Endothelial cell of umbilical vein (primary cell): Measurements from ENCODE around the gene ADPRH. TPM values are rescaled to one million over a fixed set of nuclear protein-coding genes. Genes with fewer than 3 reads are reported as not detected.

Source experiments
- BruUV-seq: library from RNA; stranded (reverse); fragments of 400-500 nt; replicated peaks from 2 replicates; lab custom pipeline; 2021; lab: Mats Ljungman, UMichigan
- CTCF ChIA-PET: fragments of 300-600, 350-600 bp; sonication (Branson Sonifier 250); formaldehyde crosslinking; loops from one replicate; lab custom pipeline; 2021; ENCODE audit warnings: antibody characterized with exemption, inconsistent platforms; lab: Charles Lee
- POLR2A ChIA-PET: fragments of 300-600, 350-600 bp; sonication (Branson Sonifier 250); formaldehyde crosslinking; loops from one replicate; lab custom pipeline; 2021; ENCODE audit warnings: antibody characterized with exemption, inconsistent platforms; lab: Charles Lee
- DNase-seq: peaks from one replicate; pipeline ENCODE4 v3.0.0-alpha.2; 2011; ENCODE audit warnings: low read depth, low spot score
- FAIRE-seq: peaks from 2 replicates; lab custom pipeline; 2011; peaks lifted over from hg19 to GRCh38; lab: Jason Lieb, UNC
- H2AFZ ChIP-seq: 2 replicates; pipeline ENCODE4 v1.6.0; 2012; ENCODE audit warnings: low read depth, low read length, control low read depth, inconsistent platforms
- H3K27ac ChIP-seq: 2 replicates; pipeline ENCODE4 v1.5.1; 2011; ENCODE audit warnings: low read depth, mild to moderate bottlenecking, control low read depth, low read length, moderate library complexity; ENCODE audit not compliant: insufficient read depth
- H3K27me3 ChIP-seq, 2 experiments: 2 replicates each; pipeline versions ENCODE4 v1.6.0 to v1.6.1; 2011; ENCODE audit warnings: low read length in 2 of 2, mixed read lengths in 1 of 2; ENCODE audit not compliant: control insufficient read depth in 2 of 2, insufficient read depth in 2 of 2
- H3K36me3 ChIP-seq, 2 experiments: 2 replicates in 1 of 2; 3 replicates in 1 of 2; pipeline ENCODE4 v1.5.1; 2011; ENCODE audit warnings: low read length in 2 of 2, mild to moderate bottlenecking in 1 of 2, moderate library complexity in 1 of 2; ENCODE audit not compliant: control insufficient read depth in 2 of 2, insufficient read depth in 2 of 2; ENCODE audit errors: extremely low read depth in 1 of 2
- H3K4me1 ChIP-seq: 3 replicates; pipeline ENCODE4 v1.5.1; 2011; ENCODE audit warnings: mild to moderate bottlenecking, low read length; ENCODE audit not compliant: control insufficient read depth, insufficient read depth; ENCODE audit errors: extremely low read depth
- H3K4me2 ChIP-seq: 2 replicates; pipeline ENCODE4 v1.6.1; 2011; ENCODE audit warnings: low read length, control low read depth, mixed read lengths; ENCODE audit not compliant: insufficient read depth
- H3K4me3 ChIP-seq, 3 experiments: fragments of 200-600 bp in 1 of 3; sonication (generic), shearing (Covaris generic) in 1 of 3; replicated peaks in 1 of 3; 2 replicates each; pipeline ENCODE4 v1.5.1; 2011 to 2016; ENCODE audit warnings: control low read depth in 3 of 3, low read length in 3 of 3, mild to moderate bottlenecking in 2 of 3, inconsistent platforms in 1 of 3, low read depth in 1 of 3, moderate library complexity in 1 of 3; ENCODE audit not compliant: insufficient read depth in 1 of 3
- H3K79me2 ChIP-seq: 2 replicates; pipeline ENCODE4 v1.6.0; 2012; ENCODE audit warnings: low read length, inconsistent platforms; ENCODE audit not compliant: control insufficient read depth, insufficient read depth
- H3K9ac ChIP-seq: replicated peaks from 2 replicates; pipeline ENCODE3; 2011; ENCODE audit warnings: low read length, control low read depth; ENCODE audit not compliant: insufficient read depth; ENCODE audit errors: extremely low read depth
- H3K9me1 ChIP-seq: replicated peaks from 3 replicates; pipeline ENCODE4 v1.6.0; 2011; ENCODE audit warnings: mild to moderate bottlenecking, low read length; ENCODE audit not compliant: control insufficient read depth, insufficient read depth; ENCODE audit errors: extremely low read depth
- H3K9me3 ChIP-seq: replicated peaks from 2 replicates; pipeline ENCODE4 v1.5.1; 2012; ENCODE audit warnings: low read length, inconsistent platforms; ENCODE audit not compliant: control insufficient read depth, insufficient read depth
- H4K20me1 ChIP-seq: replicated peaks from 2 replicates; pipeline ENCODE3; 2011; ENCODE audit warnings: mild to moderate bottlenecking, low read length; ENCODE audit not compliant: control insufficient read depth, insufficient read depth; ENCODE audit errors: extremely low read depth
- CTCF ChIP-seq, 2 donors: IDR thresholded peaks; 1 replicate in 1 of 2; 2 replicates in 1 of 2; pipeline ENCODE4 v1.5.1; 2011; ENCODE audit warnings: low read length in 2 of 2, mild to moderate bottlenecking in 2 of 2, moderate library complexity in 2 of 2, control low read depth in 1 of 2, inconsistent platforms in 1 of 2, low read depth in 1 of 2; ENCODE audit not compliant: insufficient read depth in 1 of 2; ENCODE audit errors: extremely low read depth in 1 of 2
- EZH2 ChIP-seq: IDR thresholded peaks from 2 replicates; pipeline ENCODE4 v1.6.1; 2012; ENCODE audit warnings: borderline replicate concordance, low read depth, mild to moderate bottlenecking, moderate library complexity, low read length, inconsistent platforms; ENCODE audit not compliant: severe bottlenecking
- FOS ChIP-seq: IDR thresholded peaks from 2 replicates; pipeline ENCODE4 v1.6.1; 2011; ENCODE audit warnings: mild to moderate bottlenecking, low read length, moderate library complexity, borderline replicate concordance; ENCODE audit not compliant: insufficient read depth
- GATA2 ChIP-seq: IDR thresholded peaks from 2 replicates; pipeline ENCODE4 v1.7.0; 2011; ENCODE audit warnings: low read depth, mild to moderate bottlenecking, moderate library complexity, mixed read lengths, low read length; ENCODE audit not compliant: insufficient read length, insufficient read depth
- JUN ChIP-seq: IDR thresholded peaks from 2 replicates; pipeline ENCODE4 v1.6.1; 2011; ENCODE audit warnings: borderline replicate concordance, low read depth; ENCODE audit not compliant: insufficient read length, insufficient read depth
- MAX ChIP-seq: IDR thresholded peaks from 2 replicates; pipeline ENCODE4 v1.6.1; 2011; ENCODE audit not compliant: insufficient read depth, insufficient read length
- MYC ChIP-seq: IDR thresholded peaks from one replicate; pipeline ENCODE4 v1.6.1; 2011; ENCODE audit warnings: mild to moderate bottlenecking, low read depth, low read length
- POLR2A ChIP-seq: IDR thresholded peaks from 2 replicates; pipeline ENCODE4 v1.6.1; 2012; ENCODE audit warnings: low read depth, mild to moderate bottlenecking, control low read depth, low read length
- POLR2AphosphoS5 ChIP-seq: IDR thresholded peaks from 2 replicates; pipeline ENCODE4 v1.6.1; 2012; ENCODE audit warnings: low read depth, mild to moderate bottlenecking, control low read depth, low read length, moderate library complexity; ENCODE audit not compliant: insufficient read depth
- dilution Hi-C: fragments of 300-500 bp; cut with MboI; formaldehyde crosslinking; loops from one replicate; pipeline ENCODE4 v1.15.0; 2019; ENCODE audit warnings: low sequenced_read_pairs; ENCODE audit not compliant: extremely low pct_ligation_motif_present
- intact Hi-C: fragments of 100-400 bp; cut with micrococcal nuclease; formaldehyde crosslinking; loops from one replicate; pipeline ENCODE4 v1.10.0; 2022
- polyA plus RNA-seq, 4 experiments: library from polyadenylated mRNA; depleted of rRNA in 3 of 4; stranded (reverse) in 3 of 4; unstranded in 1 of 4; fragments of >200 nt; gene quantifications; 2 replicates each; pipeline versions ENCODE4 v1.2.1 to v1.2.3, GENCODE V29; 2011 to 2012; ENCODE audit warnings: missing spikeins in 1 of 4
- total RNA-seq: library from RNA; stranded (reverse); gene quantifications from 2 replicates; pipeline ENCODE4 v1.2.3, GENCODE V29; 2021

Gene ADPRH
- total and polyA plus RNA-seq, 2 donors (not counting 3 experiments of a cell fraction or from before 2014, with no cell fraction given), result 3.5 to 8.0 TPM

- FAIRE-seq (no peak), DNase-seq (no peak)
- no TSS peak for BruUV-seq
- dilution Hi-C loops, result no loop called here
- intact Hi-C loops, result no loop called here
- ChIA-PET POLR2A (no interaction called here), CTCF (no interaction called here)
- Histone ChIP-seq H3K9ac (no peak overlapping the region), H4K20me1 (no peaks in the 10 kb centered on the region), H2AFZ (no peak overlapping the region), H3K27ac (no peak overlapping the region), H3K9me1 (no peaks in the 10 kb centered on the region), H3K4me3 (no peak overlapping the region), H3K79me2 (no peaks in the 10 kb centered on the region), H3K9me3 (no peaks in the 10 kb centered on the region), H3K4me2 (no peak overlapping the region), H3K36me3 (no peaks in the 10 kb centered on the region), H3K27me3 (no peaks in the 10 kb centered on the region), H3K4me1 (no peaks in the 10 kb centered on the region)
- TF ChIP-seq GATA2 (no peak), POLR2A (no peak), FOS (no peak), EZH2 (no peak)
These were observed 45.0 kb upstream of the ADPRH start for GRCh38 chr3:119534296-119534695.

GRCh38 chr3:119536757-119537156, 42.5 kb upstream of the ADPRH start:
- DNase-seq (no peak), FAIRE-seq (no peak)
- Histone ChIP-seq H3K4me1 (no peaks in the 10 kb centered on the region), H3K27me3 (peaks cover 0 to 4% of the 10 kb centered on the region in 2 experiments), H2AFZ (no peak overlapping the region), H3K9me1 (no peaks in the 10 kb centered on the region), H3K9me3 (no peaks in the 10 kb centered on the region), H3K79me2 (no peaks in the 10 kb centered on the region), H3K36me3 (no peaks in the 10 kb centered on the region), H3K9ac (no peak overlapping the region), H4K20me1 (no peaks in the 10 kb centered on the region), H3K27ac (no peak overlapping the region), H3K4me3 (no peak overlapping the region), H3K4me2 (no peak overlapping the region)
- dilution Hi-C loops (no loop called here), intact Hi-C loops (no loop called here)
- ChIA-PET CTCF (interaction anchor here (1.1 to 1.2 kb wide), 2 partner anchors 11 to 12 kb away, joined by 3 to 4 read pairs; no protein-coding TSS in a partner anchor), POLR2A (no interaction called here)
- TF ChIP-seq POLR2A (no peak), MYC (no peak), CTCF (IDR thresholded peaks at IDR 0.05; ENCODE audit: extremely low read depth in 1 of 2, insufficient read depth in 1 of 2, low read depth in 1 of 2, low read length in 2 of 2) (no peak), POLR2AphosphoS5 (no peak), FOS (no peak), EZH2 (no peak), MAX (no peak), GATA2 (no peak), JUN (no peak)
- BruUV-seq, result no TSS peak
